B cell (primary cell): ENCODE results near the gene ATP5F1E. TPM values are rescaled to one million over a fixed set of nuclear protein-coding genes. Genes with fewer than 3 reads are reported as not detected.
A peak's percentile ranks its signal among the peaks of the same experiment; 100 is the strongest.

ENCODE experiments used
- ATAC-seq: fragments of 200-7000 bp; cut with Tn5 transposase; one replicate; pipeline ENCODE4 v1.10.0; 2021; ENCODE audit warnings: low read depth, mild to moderate bottlenecking, moderate number of reproducible peaks, moderate library complexity
- CTCF ChIA-PET: fragments of 350-600 bp; sonication (Branson Sonifier 250); formaldehyde crosslinking; loops from one replicate; lab custom pipeline; 2021; ENCODE audit warnings: antibody characterized with exemption, inconsistent platforms; lab: Charles Lee
- POLR2A ChIA-PET: fragments of 350-600 bp; sonication (Branson Sonifier 250); formaldehyde crosslinking; loops from one replicate; lab custom pipeline; 2021; ENCODE audit warnings: antibody characterized with exemption; lab: Charles Lee
- DNase-seq: peaks from one replicate; pipeline ENCODE4 v3.0.0; 2013
- H2AFZ ChIP-seq: 2 replicates; pipeline ENCODE4 v1.6.1; 2012; ENCODE audit warnings: mild to moderate bottlenecking, low read depth, low read length; ENCODE audit not compliant: insufficient read depth, poor library complexity, severe bottlenecking
- H3K27ac ChIP-seq, 2 donors: 1 replicate in 1 of 2; 2 replicates in 1 of 2; pipeline ENCODE4 v1.5.1; 2012 to 2013; ENCODE audit warnings: low read length in 2 of 2, mild to moderate bottlenecking in 2 of 2, moderate library complexity in 1 of 2
- H3K27me3 ChIP-seq, 4 experiments: fragments of 200-600 bp in 1 of 4; sonication (generic) in 1 of 4; replicated peaks in 1 of 4; 1 replicate in 2 of 4; 2 replicates in 2 of 4; pipeline versions ENCODE4 v1.6.1 to v1.7.0; 2013 to 2016; ENCODE audit warnings: low read length in 3 of 4, mild to moderate bottlenecking in 2 of 4, mixed read lengths in 1 of 4, moderate library complexity in 1 of 4; ENCODE audit not compliant: insufficient read depth in 4 of 4, control insufficient read depth in 3 of 4; ENCODE audit errors: control extremely low read depth in 1 of 4
- H3K36me3 ChIP-seq, 2 experiments: replicated peaks in 1 of 2; 1 replicate in 1 of 2; 2 replicates in 1 of 2; pipeline versions ENCODE4 v1.6.1 to v1.7.1; 2013; ENCODE audit warnings: low read length in 1 of 2; ENCODE audit not compliant: insufficient read depth in 2 of 2, control insufficient read depth in 1 of 2; ENCODE audit errors: control extremely low read depth in 1 of 2, extremely low read depth in 1 of 2
- H3K4me1 ChIP-seq, 2 donors: fragments of 200-600 bp in 1 of 2; sonication (generic) in 1 of 2; 1 replicate in 1 of 2; 2 replicates in 1 of 2; pipeline versions ENCODE4 v1.5.1 to v1.6.1; 2013 to 2017; ENCODE audit warnings: low read length in 2 of 2; ENCODE audit not compliant: control insufficient read depth in 2 of 2, insufficient read depth in 2 of 2
- H3K4me2 ChIP-seq: replicated peaks from 2 replicates; pipeline ENCODE3; 2012; ENCODE audit warnings: mild to moderate bottlenecking, low read depth, low read length; ENCODE audit not compliant: poor library complexity, severe bottlenecking
- H3K4me3 ChIP-seq, 5 experiments: fragments of 200-600 bp in 1 of 5; sonication (generic) in 1 of 5; 1 replicate in 3 of 5; 2 replicates in 2 of 5; pipeline versions ENCODE4 v1.5.1 to v1.7.0; 2011 to 2016; ENCODE audit warnings: low read length in 4 of 5, mild to moderate bottlenecking in 4 of 5, low read depth in 2 of 5, control low read depth in 1 of 5, moderate library complexity in 1 of 5; ENCODE audit not compliant: insufficient read depth in 1 of 5; ENCODE audit errors: control extremely low read depth in 1 of 5, extremely low read depth in 1 of 5
- H3K79me2 ChIP-seq: fragments of 200-600 bp; sonication (generic); one replicate; pipeline ENCODE4 v1.6.0; 2016; ENCODE audit warnings: low read length; ENCODE audit not compliant: control insufficient read depth, insufficient read depth
- H3K9ac ChIP-seq: fragments of 200-600 bp; sonication (generic); 2 replicates; pipeline ENCODE4 v1.6.1; 2017; ENCODE audit warnings: mild to moderate bottlenecking, low read length, moderate library complexity
- H3K9me3 ChIP-seq, 3 donors: one replicate each; pipeline versions ENCODE4 v1.6.1 to v1.7.1; 2013; ENCODE audit warnings: low read length in 2 of 3; ENCODE audit not compliant: control insufficient read depth in 2 of 3, insufficient read depth in 1 of 3; ENCODE audit errors: control extremely low read depth in 1 of 3
- H4K20me1 ChIP-seq: 2 replicates; pipeline ENCODE4 v1.6.0; 2012; ENCODE audit warnings: mild to moderate bottlenecking, low read length; ENCODE audit not compliant: insufficient read depth, control insufficient read depth, poor library complexity, severe bottlenecking
- H3K27ac Mint-ChIP-seq: one replicate; pipeline ENCODE4 v1.8.0; 2021; ENCODE audit warnings: mixed read lengths
- H3K27me3 Mint-ChIP-seq: one replicate; pipeline ENCODE4 v1.8.0; 2021; ENCODE audit warnings: mixed read lengths
- H3K4me1 Mint-ChIP-seq: one replicate; pipeline ENCODE4 v1.8.0; 2021; ENCODE audit warnings: mixed read lengths
- H3K4me3 Mint-ChIP-seq: one replicate; pipeline ENCODE4 v1.8.0; 2021; ENCODE audit warnings: mixed read lengths
- H3K9me3 Mint-ChIP-seq: one replicate; pipeline ENCODE4 v1.8.0; 2022; ENCODE audit warnings: mixed read lengths; ENCODE audit not compliant: insufficient read depth
- CTCF ChIP-seq: fragments of 200-600 bp; IDR thresholded peaks from one replicate; pipeline ENCODE4 v1.8.0; 2022; ENCODE audit warnings: antibody characterized with exemption, mild to moderate bottlenecking
- WGBS: methylation state at CpG from one replicate; pipeline ENCODE4 v1.1.5; 2013; ENCODE audit warnings: missing lambda C conversion rate; ENCODE audit not compliant: insufficient coverage; 5-methylcytosine and 5-hydroxymethylcytosine counted together
- intact Hi-C: fragments of 100-400 bp; cut with micrococcal nuclease; formaldehyde crosslinking; loops from one replicate; pipeline ENCODE4 v1.10.0; 2022
- polyA plus RNA-seq: library from polyadenylated mRNA; depleted of rRNA; stranded (reverse); fragments of >200 nt; gene quantifications from 2 replicates; pipeline ENCODE4 v1.2.3, GENCODE V29; 2012
- total RNA-seq, 2 donors: library from RNA; stranded (reverse); fragments of 120-200 nt in 1 of 2; gene quantifications; 1 replicate in 1 of 2; 2 replicates in 1 of 2; pipeline versions ENCODE4 v1.2.3 to v1.2.4, GENCODE V29; 2013 to 2022

ATP5F1E gene
- total and polyA plus RNA-seq, 2 donors (not counting 1 experiment from before 2014, with no cell fraction given): 22.2 to 55.0 TPM

GRCh38 chr20:59042796-59043631 lies 10.9 kb upstream of the ATP5F1E start:
- Mint-ChIP-seq H3K27me3 (no peaks in the 10 kb centered on the region), H3K27ac (peak overlapping the region; percentile 93), H3K4me3 (peak overlapping the region; percentile 94), H3K4me1 (peaks cover 51% of the 10 kb centered on the region), H3K9me3 (no peaks in the 10 kb centered on the region)
- Histone ChIP-seq H3K27me3 (no peaks in the 10 kb centered on the region), H2AFZ (peak overlapping the region; percentile 84), H3K4me2 (peak overlapping the region; percentile 92), H3K79me2 (peaks cover 54% of the 10 kb centered on the region), H3K4me1 (peaks cover 45 to 47% of the 10 kb centered on the region in 2 donors), H4K20me1 (peaks cover 33% of the 10 kb centered on the region), H3K9me3 (no peaks in the 10 kb centered on the region), H3K9ac (peak overlapping the region; percentile 88), H3K4me3 (peak overlapping the region in 4 of 5 experiments; percentile 80 to 97 (median 86)), H3K27ac (peak overlapping the region; percentile 69 to 89), H3K36me3 (peaks cover 0 to 13% of the 10 kb centered on the region in 2 experiments)
- ChIA-PET CTCF (interaction anchor here (0.7 to 2.9 kb wide), 9 partner anchors 10 to 179 kb away, joined by 3 to 10 read pairs (median 4); partner anchors contain the start of gene ATP5F1E), POLR2A (interaction anchor here (1.4 to 2.4 kb wide), 3 partner anchors 11 to 154 kb away, joined by 4 to 28 read pairs (median 5); partner anchors contain the start of gene ATP5F1E)
- intact Hi-C loops: loop anchor here (1.0 to 5.0 kb wide), 6 partner anchors 11 to 736 kb away; partner anchors contain the start of genes ATP5F1E, NELFCD and RAB22A
- WGBS: 6% methylated on average over 54 of the region's 66 CpGs
- TF ChIP-seq CTCF: no peak
- DNase-seq (peak; percentile 96), ATAC-seq (peak; percentile 98)
